H1 (cell line): Measurements from ENCODE around the gene SNAPC2.

ENCODE experiments used
- CHD1 ChIP-seq: IDR thresholded peaks from 2 replicates; pipeline ENCODE4 v1.6.1; 2012; ENCODE audit warnings: low read depth, low read length, improper control_type of control experiment
- CHD2 ChIP-seq: IDR thresholded peaks from 2 replicates; pipeline ENCODE4 v1.6.1; 2012; ENCODE audit warnings: low read length, improper control_type of control experiment
- GABPA ChIP-seq: IDR thresholded peaks from 2 replicates; pipeline ENCODE4 v1.6.1; 2011; ENCODE audit warnings: mild to moderate bottlenecking, low read length, moderate library complexity, borderline replicate concordance; ENCODE audit not compliant: insufficient read depth
- MAFK ChIP-seq: IDR thresholded peaks from 2 replicates; pipeline ENCODE4 v1.6.1; 2012; ENCODE audit warnings: low read depth, mild to moderate bottlenecking, improper control_type of control experiment, low read length
- TAF7 ChIP-seq: optimal IDR thresholded peaks from 2 replicates; pipeline ENCODE3; 2011; ENCODE audit warnings: low read depth, mild to moderate bottlenecking, inconsistent platforms, low read length, moderate library complexity, borderline replicate concordance
- YY1 ChIP-seq: IDR thresholded peaks from 2 replicates; pipeline ENCODE4 v1.6.1; 2011; ENCODE audit warnings: low read depth, mild to moderate bottlenecking, low read length

DNA sequence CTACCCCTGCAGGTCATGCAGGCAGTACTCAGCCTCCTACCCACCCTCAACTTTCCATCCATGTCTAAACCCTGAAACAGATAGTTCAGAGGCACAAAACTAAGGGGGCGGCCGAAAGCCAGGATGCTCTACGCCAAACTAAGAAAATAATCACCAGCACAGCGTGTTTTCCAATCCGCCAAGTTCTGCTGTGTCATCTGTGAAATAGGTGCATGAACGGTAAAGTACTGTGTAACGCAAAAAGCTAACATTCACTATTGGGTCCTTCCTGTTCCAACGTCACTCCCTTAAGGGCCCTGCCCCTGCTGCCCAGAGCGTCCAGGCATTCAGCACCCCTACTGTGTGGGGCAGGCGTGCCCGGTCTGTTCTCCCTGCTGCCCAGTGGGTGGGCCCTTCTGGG, 35.6 kb downstream of the SNAPC2 start:
- no peak for TF ChIP-seq TAF7
- no peak for TF ChIP-seq CHD2
- no peak for TF ChIP-seq MAFK
- TF ChIP-seq GABPA, result no peak
- TF ChIP-seq YY1, result no peak
- no peak for TF ChIP-seq CHD1
